B cell (primary cell): ENCODE measurements around the gene EIF3A. TPM values are rescaled to one million over a fixed set of nuclear protein-coding genes. Genes with fewer than 3 reads are reported as not detected.
A peak's percentile ranks its signal among the peaks of the same experiment; 100 is the strongest.
"Not testable (repeated sequence)": the region's sequence is repeated elsewhere in the genome, so short reads cannot be mapped to it uniquely, and the experiment has no call there.

Experiments used
- ATAC-seq: fragments of 200-7000 bp; cut with Tn5 transposase; one replicate; pipeline ENCODE4 v1.10.0; 2021; ENCODE audit warnings: low read depth, mild to moderate bottlenecking, moderate number of reproducible peaks, moderate library complexity
- CTCF ChIA-PET: fragments of 350-600 bp; sonication (Branson Sonifier 250); formaldehyde crosslinking; loops from one replicate; lab custom pipeline; 2021; ENCODE audit warnings: antibody characterized with exemption, inconsistent platforms; lab: Charles Lee
- POLR2A ChIA-PET: fragments of 350-600 bp; sonication (Branson Sonifier 250); formaldehyde crosslinking; loops from one replicate; lab custom pipeline; 2021; ENCODE audit warnings: antibody characterized with exemption; lab: Charles Lee
- DNase-seq: peaks from one replicate; pipeline ENCODE4 v3.0.0; 2013
- H2AFZ ChIP-seq: 2 replicates; pipeline ENCODE4 v1.6.1; 2012; ENCODE audit warnings: mild to moderate bottlenecking, low read depth, low read length; ENCODE audit not compliant: insufficient read depth, poor library complexity, severe bottlenecking
- H3K27ac ChIP-seq, 2 donors: 1 replicate in 1 of 2; 2 replicates in 1 of 2; pipeline ENCODE4 v1.5.1; 2012 to 2013; ENCODE audit warnings: low read length in 2 of 2, mild to moderate bottlenecking in 2 of 2, moderate library complexity in 1 of 2
- H3K27me3 ChIP-seq, 4 experiments: fragments of 200-600 bp in 1 of 4; sonication (generic) in 1 of 4; replicated peaks in 1 of 4; 1 replicate in 2 of 4; 2 replicates in 2 of 4; pipeline versions ENCODE4 v1.6.1 to v1.7.0; 2013 to 2016; ENCODE audit warnings: low read length in 3 of 4, mild to moderate bottlenecking in 2 of 4, mixed read lengths in 1 of 4, moderate library complexity in 1 of 4; ENCODE audit not compliant: insufficient read depth in 4 of 4, control insufficient read depth in 3 of 4; ENCODE audit errors: control extremely low read depth in 1 of 4
- H3K36me3 ChIP-seq, 2 experiments: replicated peaks in 1 of 2; 1 replicate in 1 of 2; 2 replicates in 1 of 2; pipeline versions ENCODE4 v1.6.1 to v1.7.1; 2013; ENCODE audit warnings: low read length in 1 of 2; ENCODE audit not compliant: insufficient read depth in 2 of 2, control insufficient read depth in 1 of 2; ENCODE audit errors: control extremely low read depth in 1 of 2, extremely low read depth in 1 of 2
- H3K4me1 ChIP-seq, 2 donors: fragments of 200-600 bp in 1 of 2; sonication (generic) in 1 of 2; 1 replicate in 1 of 2; 2 replicates in 1 of 2; pipeline versions ENCODE4 v1.5.1 to v1.6.1; 2013 to 2017; ENCODE audit warnings: low read length in 2 of 2; ENCODE audit not compliant: control insufficient read depth in 2 of 2, insufficient read depth in 2 of 2
- H3K4me2 ChIP-seq: replicated peaks from 2 replicates; pipeline ENCODE3; 2012; ENCODE audit warnings: mild to moderate bottlenecking, low read depth, low read length; ENCODE audit not compliant: poor library complexity, severe bottlenecking
- H3K4me3 ChIP-seq, 5 experiments: fragments of 200-600 bp in 1 of 5; sonication (generic) in 1 of 5; 1 replicate in 3 of 5; 2 replicates in 2 of 5; pipeline versions ENCODE4 v1.5.1 to v1.7.0; 2011 to 2016; ENCODE audit warnings: low read length in 4 of 5, mild to moderate bottlenecking in 4 of 5, low read depth in 2 of 5, control low read depth in 1 of 5, moderate library complexity in 1 of 5; ENCODE audit not compliant: insufficient read depth in 1 of 5; ENCODE audit errors: control extremely low read depth in 1 of 5, extremely low read depth in 1 of 5
- H3K79me2 ChIP-seq: fragments of 200-600 bp; sonication (generic); one replicate; pipeline ENCODE4 v1.6.0; 2016; ENCODE audit warnings: low read length; ENCODE audit not compliant: control insufficient read depth, insufficient read depth
- H3K9ac ChIP-seq: fragments of 200-600 bp; sonication (generic); 2 replicates; pipeline ENCODE4 v1.6.1; 2017; ENCODE audit warnings: mild to moderate bottlenecking, low read length, moderate library complexity
- H3K9me3 ChIP-seq, 3 donors: one replicate each; pipeline versions ENCODE4 v1.6.1 to v1.7.1; 2013; ENCODE audit warnings: low read length in 2 of 3; ENCODE audit not compliant: control insufficient read depth in 2 of 3, insufficient read depth in 1 of 3; ENCODE audit errors: control extremely low read depth in 1 of 3
- H4K20me1 ChIP-seq: 2 replicates; pipeline ENCODE4 v1.6.0; 2012; ENCODE audit warnings: mild to moderate bottlenecking, low read length; ENCODE audit not compliant: insufficient read depth, control insufficient read depth, poor library complexity, severe bottlenecking
- H3K27ac Mint-ChIP-seq: one replicate; pipeline ENCODE4 v1.8.0; 2021; ENCODE audit warnings: mixed read lengths
- H3K27me3 Mint-ChIP-seq: one replicate; pipeline ENCODE4 v1.8.0; 2021; ENCODE audit warnings: mixed read lengths
- H3K4me1 Mint-ChIP-seq: one replicate; pipeline ENCODE4 v1.8.0; 2021; ENCODE audit warnings: mixed read lengths
- H3K4me3 Mint-ChIP-seq: one replicate; pipeline ENCODE4 v1.8.0; 2021; ENCODE audit warnings: mixed read lengths
- H3K9me3 Mint-ChIP-seq: one replicate; pipeline ENCODE4 v1.8.0; 2022; ENCODE audit warnings: mixed read lengths; ENCODE audit not compliant: insufficient read depth
- CTCF ChIP-seq: fragments of 200-600 bp; IDR thresholded peaks from one replicate; pipeline ENCODE4 v1.8.0; 2022; ENCODE audit warnings: antibody characterized with exemption, mild to moderate bottlenecking
- EZH2 ChIP-seq: IDR thresholded peaks from 2 replicates; pipeline ENCODE4 v1.6.1; 2012; ENCODE audit warnings: borderline replicate concordance, low read depth, mild to moderate bottlenecking, moderate library complexity, low read length; ENCODE audit not compliant: insufficient read depth, poor library complexity, severe bottlenecking
- WGBS: methylation state at CpG from one replicate; pipeline ENCODE4 v1.1.5; 2013; ENCODE audit warnings: missing lambda C conversion rate; ENCODE audit not compliant: insufficient coverage; 5-methylcytosine and 5-hydroxymethylcytosine counted together
- intact Hi-C: fragments of 100-400 bp; cut with micrococcal nuclease; formaldehyde crosslinking; loops from one replicate; pipeline ENCODE4 v1.10.0; 2022
- polyA plus RNA-seq: library from polyadenylated mRNA; depleted of rRNA; stranded (reverse); fragments of >200 nt; gene quantifications from 2 replicates; pipeline ENCODE4 v1.2.3, GENCODE V29; 2012
- total RNA-seq, 2 donors: library from RNA; stranded (reverse); fragments of 120-200 nt in 1 of 2; gene quantifications; 1 replicate in 1 of 2; 2 replicates in 1 of 2; pipeline versions ENCODE4 v1.2.3 to v1.2.4, GENCODE V29; 2013 to 2022

The EIF3A gene
- total and polyA plus RNA-seq, 2 donors (not counting 1 experiment from before 2014, with no cell fraction given), result 8.8 to 94.5 TPM

GRCh38 chr10:119028900-119029612 is 51.6 kb downstream of the EIF3A start:
- CTCF ChIA-PET, result no interaction called here
- Mint-ChIP-seq H3K9me3 (no peaks in the 10 kb centered on the region), H3K4me1 (peaks cover 24% of the 10 kb centered on the region), H3K4me3 (peak overlapping the region; percentile 83), H3K27me3 (peaks cover 27% of the 10 kb centered on the region), H3K27ac (peak overlapping the region; percentile 37)
- Histone ChIP-seq H3K4me2 (peak overlapping the region; percentile 93), H3K79me2 (no peaks in the 10 kb centered on the region), H4K20me1 (peaks cover 28% of the 10 kb centered on the region), H3K27me3 (peaks cover 0 to 36% (median 8%) of the 10 kb centered on the region in 4 experiments), H2AFZ (peak overlapping the region; percentile 48), H3K4me1 (peaks cover 21% of the 10 kb centered on the region in 2 donors), H3K9me3 (peaks cover 0 to 3% (median 0%) of the 10 kb centered on the region in 3 donors), H3K9ac (peak overlapping the region; percentile 54), H3K4me3 (peak overlapping the region; percentile 7 to 50 (median 42)), H3K36me3 (peaks cover 0 to 5% of the 10 kb centered on the region in 2 experiments), H3K27ac (no peak overlapping the region)
- TF ChIP-seq EZH2 (no peak), CTCF (no peak)
- intact Hi-C loops, result no loop called here
- POLR2A ChIA-PET, result no interaction called here
- DNase-seq (peak; percentile 76), ATAC-seq (peak; percentile 64)
- 2% methylated on average over 68 of the region's 68 CpGs for WGBS

GRCh38 chr10:119028445-119028899 is 52.1 kb downstream of the EIF3A start:
- CTCF ChIA-PET, ATAC-seq, H3K9me3 ChIP-seq, H3K36me3 ChIP-seq, H3K27ac ChIP-seq, intact Hi-C loops, POLR2A ChIA-PET, H2AFZ ChIP-seq, H3K9me3 Mint-ChIP-seq, H3K79me2 ChIP-seq: not testable (repeated sequence)
- peaks cover 30% of the 10 kb centered on the region for H3K27me3 Mint-ChIP-seq
- peak; percentile 26 for DNase-seq
- peak overlapping the region; percentile 93 for H3K4me2 ChIP-seq
- peaks cover 24% of the 10 kb centered on the region for H4K20me1 ChIP-seq
- 48% methylated on average over 8 of the region's 10 CpGs for WGBS
- peak overlapping the region in 2 of 5 experiments; percentile 42 to 43 for H3K4me3 ChIP-seq
- H3K9ac ChIP-seq, result peak overlapping the region; percentile 54
- peak overlapping the region; percentile 37 for H3K27ac Mint-ChIP-seq
- H3K4me1 Mint-ChIP-seq, result peaks cover 24% of the 10 kb centered on the region
- peak overlapping the region; percentile 83 for H3K4me3 Mint-ChIP-seq
- peaks cover 0 to 36% (median 8%) of the 10 kb centered on the region in 4 experiments for H3K27me3 ChIP-seq
- peaks cover 21% of the 10 kb centered on the region in 2 donors for H3K4me1 ChIP-seq
